ENCODE data around the gene TRIO.

Gene TRIO

DNA sequence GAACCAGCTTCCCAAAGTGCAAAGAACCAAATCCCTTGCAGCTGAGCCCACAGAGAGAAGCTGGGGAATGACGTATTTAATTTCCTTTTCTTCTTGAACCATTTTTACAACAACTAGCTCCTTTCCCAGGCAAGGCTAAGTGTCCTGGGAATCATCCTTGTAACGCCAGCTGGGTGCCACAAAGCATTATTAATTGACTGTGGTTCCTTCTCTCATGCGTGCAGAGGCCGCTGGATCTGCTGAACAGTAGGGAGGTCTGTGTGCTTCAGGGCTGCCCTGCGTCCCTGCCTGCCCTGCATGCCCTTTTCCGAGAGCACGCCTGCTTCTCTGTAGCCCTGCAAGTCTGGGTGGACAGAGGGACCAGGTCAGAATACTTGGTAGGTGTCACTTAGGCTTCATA is 314.3 kb downstream of the TRIO start:
- DNase-seq (ENCODE audit: low spot score) = no peak
- ChIA-PET POLR2A (ENCODE audit: low non-redundant PET) (no interaction called here), CTCF (no interaction called here)
- H3K27ac ChIP-seq = no peak overlapping the region
- TF ChIP-seq CTCF (conservative IDR thresholded peaks at IDR 0.05; ENCODE audit: low read depth) = no peak

DNA sequence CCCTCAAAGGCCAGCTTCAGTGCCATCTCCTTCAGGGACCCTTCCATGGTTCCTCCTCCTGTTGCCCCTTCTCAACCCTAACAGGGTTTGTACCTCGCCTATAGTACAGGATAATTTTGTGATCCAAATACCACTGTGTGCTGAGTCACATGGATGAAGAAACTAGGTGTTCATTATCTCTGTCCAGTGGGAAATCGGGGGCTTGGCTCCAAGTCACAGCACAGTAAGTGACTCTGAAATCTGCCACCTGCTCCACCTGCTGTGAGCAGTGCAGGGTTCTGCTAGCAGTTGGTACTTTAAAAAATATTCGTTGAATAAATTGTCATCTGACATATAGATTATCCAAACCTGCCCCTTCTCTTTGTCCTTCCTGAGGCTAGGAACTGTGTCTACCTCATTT is 315.3 kb downstream of the TRIO start:
- ChIA-PET POLR2A (ENCODE audit: low non-redundant PET) (no interaction called here), CTCF (no interaction called here)
- TF ChIP-seq CTCF (conservative IDR thresholded peaks at IDR 0.05; ENCODE audit: low read depth) = no peak
- 0 out of 2 replicates have a peak overlapping the region, but pooled peaks have one; percentile 10 for H3K27ac ChIP-seq
- no peak for DNase-seq (ENCODE audit: low spot score)

DNA sequence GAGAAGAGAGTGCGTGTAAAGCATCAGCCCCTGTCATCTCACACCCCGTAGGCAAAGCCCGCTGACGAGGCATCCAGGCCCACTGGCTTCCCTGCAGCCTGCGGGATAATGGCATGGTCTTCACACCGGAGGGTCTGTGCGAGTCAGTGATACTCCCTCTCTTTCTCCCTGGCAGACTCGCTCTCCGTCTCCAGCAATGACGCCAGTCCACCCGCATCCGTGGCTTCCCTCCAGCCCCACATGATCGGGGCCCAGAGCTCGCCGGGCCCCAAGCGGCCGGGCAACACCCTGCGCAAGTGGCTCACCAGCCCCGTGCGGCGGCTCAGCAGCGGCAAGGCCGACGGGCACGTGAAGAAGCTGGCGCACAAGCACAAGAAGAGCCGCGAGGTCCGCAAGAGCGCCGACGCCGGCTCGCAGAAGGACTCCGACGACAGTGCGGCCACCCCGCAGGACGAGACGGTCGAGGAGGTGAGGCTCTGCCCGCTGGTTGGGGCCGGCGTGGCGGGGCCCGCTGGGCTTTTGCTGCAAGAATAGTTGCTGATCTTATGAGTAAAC is 317.8 kb downstream of the TRIO start:
- CTCF ChIA-PET = interaction anchor here (0.6 kb wide), 1 partner anchor 62 kb away, joined by 3 read pairs; no protein-coding TSS in a partner anchor
- TF ChIP-seq CTCF (conservative IDR thresholded peaks at IDR 0.05; ENCODE audit: low read depth) = no peak
- peak overlapping the region; percentile 3; the same call in 1 of the 2 replicates for H3K27ac ChIP-seq
- DNase-seq (ENCODE audit: low spot score) = no peak
- POLR2A ChIA-PET (ENCODE audit: low non-redundant PET) = no interaction called here

DNA sequence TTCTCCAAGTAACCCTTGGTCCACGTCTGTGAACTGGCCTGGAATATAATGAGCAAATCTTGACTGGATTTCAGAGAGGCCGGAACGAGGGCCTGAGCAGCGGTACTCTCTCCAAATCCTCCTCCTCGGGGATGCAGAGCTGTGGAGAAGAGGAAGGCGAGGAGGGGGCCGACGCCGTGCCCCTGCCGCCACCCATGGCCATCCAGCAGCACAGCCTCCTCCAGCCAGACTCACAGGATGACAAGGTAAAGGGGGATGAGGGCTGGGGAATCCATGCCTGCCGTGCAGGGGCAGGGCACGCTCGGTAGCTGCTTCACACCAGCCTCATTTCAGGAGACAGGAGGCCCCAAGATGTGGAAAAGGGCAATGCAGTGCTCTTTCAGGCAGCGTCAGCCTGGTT is 319.5 kb downstream of the TRIO start:
- H3K27ac ChIP-seq = peak overlapping the region; percentile 62
- POLR2A ChIA-PET (ENCODE audit: low non-redundant PET) = no interaction called here
- CTCF ChIA-PET = no interaction called here
- no peak for TF ChIP-seq CTCF (conservative IDR thresholded peaks at IDR 0.05; ENCODE audit: low read depth)
- no peak for DNase-seq (ENCODE audit: low spot score)

GRCh38 chr5:14463629-14464028 is 320.5 kb downstream of the TRIO start:
- ChIA-PET CTCF (interaction anchor here (0.7 kb wide), 1 partner anchor 52 kb away, joined by 7 read pairs; no protein-coding TSS in a partner anchor), POLR2A (ENCODE audit: low non-redundant PET) (interaction anchor here (0.7 kb wide), 1 partner anchor 9 kb away, joined by 14 read pairs; no protein-coding TSS in a partner anchor)
- no peak for TF ChIP-seq CTCF (conservative IDR thresholded peaks at IDR 0.05; ENCODE audit: low read depth)
- DNase-seq (ENCODE audit: low spot score) = peak; percentile 77
- peak overlapping the region; percentile 84 for H3K27ac ChIP-seq

GRCh38 chr5:14464096-14464495 is 321.0 kb downstream of the TRIO start:
- DNase-seq (ENCODE audit: low spot score) = no peak
- CTCF ChIA-PET = interaction anchor here (0.7 kb wide), 1 partner anchor 52 kb away, joined by 7 read pairs; no protein-coding TSS in a partner anchor
- no peak for TF ChIP-seq CTCF (conservative IDR thresholded peaks at IDR 0.05; ENCODE audit: low read depth)
- POLR2A ChIA-PET (ENCODE audit: low non-redundant PET) = interaction anchor here (0.7 kb wide), 1 partner anchor 8 kb away, joined by 14 read pairs; no protein-coding TSS in a partner anchor
- H3K27ac ChIP-seq = peak overlapping the region; percentile 84

Data from RWPE1 (cell line).